ENCODE measurements around the gene RNF224. TPM values are rescaled to one million over a fixed set of nuclear protein-coding genes. Genes with fewer than 3 reads are reported as not detected.

Gene RNF224
- total RNA-seq, 3 donors from 2014 or later = not detected

- TF ChIP-seq CTCF (IDR thresholded peaks at IDR 0.05) = no peak
- no peak for ATAC-seq
These were observed 7.6 kb downstream of the RNF224 start for GRCh38 chr9:137234758-137235423.

GRCh38 chr9:137235424-137236237, 8.3 kb downstream of the RNF224 start:
- H3K36me3 ChIP-seq (ENCODE audit: low read depth) = no peaks in the 10 kb centered on the region
- intact Hi-C loops (cut with DNase I, micrococcal nuclease) = loop anchor here (5.0 kb wide), 1 partner anchor 118 kb away; no protein-coding TSS in a partner anchor

More at GRCh38 chr9:137234758-137235423, 7.6 kb downstream of the RNF224 start:
- Histone ChIP-seq H3K4me1 (ENCODE audit: low read depth) (peaks cover 43% of the 10 kb centered on the region), H3K4me3 (no peak overlapping the region), H3K36me3 (ENCODE audit: low read depth) (no peaks in the 10 kb centered on the region), H3K9me3 (no peaks in the 10 kb centered on the region)
- intact Hi-C loops (cut with DNase I, micrococcal nuclease) = loop anchor here (5.0 kb wide), 1 partner anchor 118 kb away; no protein-coding TSS in a partner anchor
- no peak for DNase-seq

GRCh38 chr9:137236238-137236935, 9.1 kb downstream of the RNF224 start:
- intact Hi-C loops (cut with DNase I, micrococcal nuclease) = loop anchor here (5.0 kb wide), 1 partner anchor 119 kb away; no protein-coding TSS in a partner anchor
- no peaks in the 10 kb centered on the region for H3K9me3 ChIP-seq
- peaks cover 4% of the 10 kb centered on the region for H3K36me3 ChIP-seq (ENCODE audit: low read depth)
- H3K4me1 ChIP-seq (ENCODE audit: low read depth) = peaks cover 46% of the 10 kb centered on the region
- TF ChIP-seq CTCF (IDR thresholded peaks at IDR 0.05) = peak; percentile 99
- H3K4me3 ChIP-seq = no peak overlapping the region
- DNase-seq (peak; percentile 92 to 96 (median 93)), ATAC-seq (peak; percentile 51)

More at GRCh38 chr9:137235424-137236237, 8.3 kb downstream of the RNF224 start:
- DNase-seq (peak in 1 of 3 donors; percentile 19), ATAC-seq (no peak)
- H3K4me1 ChIP-seq (ENCODE audit: low read depth) = peaks cover 41% of the 10 kb centered on the region
- no peaks in the 10 kb centered on the region for H3K9me3 ChIP-seq
- no peak for TF ChIP-seq CTCF (IDR thresholded peaks at IDR 0.05)
- no peak overlapping the region for H3K4me3 ChIP-seq

GRCh38 chr9:137236936-137237421, 9.7 kb downstream of the RNF224 start:
- TF ChIP-seq CTCF (IDR thresholded peaks at IDR 0.05) = no peak
- H3K9me3 ChIP-seq = no peaks in the 10 kb centered on the region
- DNase-seq (peak in 1 of 3 donors; percentile 23), ATAC-seq (no peak)
- intact Hi-C loops (cut with DNase I, micrococcal nuclease) = loop anchor here (5.0 kb wide), 1 partner anchor 120 kb away; no protein-coding TSS in a partner anchor
- no peak overlapping the region for H3K4me3 ChIP-seq
- H3K36me3 ChIP-seq (ENCODE audit: low read depth) = peaks cover 4% of the 10 kb centered on the region
- peaks cover 46% of the 10 kb centered on the region for H3K4me1 ChIP-seq (ENCODE audit: low read depth)

Data from mucosa of descending colon (tissue), 3 donors.